ENCODE results near the gene AMY1C. TPM values are rescaled to one million over a fixed set of nuclear protein-coding genes. Genes with fewer than 3 reads are reported as not detected.
"Not testable (repeated sequence)": the region's sequence is repeated elsewhere in the genome, so short reads cannot be mapped to it uniquely, and the experiment has no call there.

The AMY1C gene
- not detected in 2 replicates for total RNA-seq (2021)
- long read RNA-seq: 0 reads

- H2BK20ac ChIP-seq (ENCODE audit: low read depth, low read length, poor library complexity, severe bottlenecking); H3K23ac ChIP-seq (ENCODE audit: insufficient read length, low read depth, low read length); H3K27ac ChIP-seq (ENCODE audit: insufficient read length, low read depth, low read length); H3K4me3 Mint-ChIP-seq; H3K27me3 Mint-ChIP-seq (ENCODE audit: low read depth); DNase-seq; H3K27ac Mint-ChIP-seq; H3K9me3 ChIP-seq (ENCODE audit: control insufficient read depth, low read depth, low read length); H3K9ac ChIP-seq (ENCODE audit: extremely low read depth, insufficient read length, low read length); H3K4me1 ChIP-seq (ENCODE audit: insufficient read depth, low read length); H3K18ac ChIP-seq (ENCODE audit: insufficient read length, low read depth, low read length); H2BK5ac ChIP-seq (ENCODE audit: insufficient read length, low read length); H2BK15ac ChIP-seq (ENCODE audit: low read depth, low read length); H2AK5ac ChIP-seq (ENCODE audit: insufficient read length, low read length); H3K14ac ChIP-seq (ENCODE audit: insufficient read depth, low read length); H4K5ac ChIP-seq (ENCODE audit: insufficient read length, low read depth, low read length); H2BK120ac ChIP-seq (ENCODE audit: low read depth, low read length, poor library complexity, severe bottlenecking); H3K4me2 ChIP-seq (ENCODE audit: insufficient read depth, insufficient read length, low read length); H4K8ac ChIP-seq (replicated peaks; ENCODE audit: insufficient read length, low read depth, low read length); H3K79me1 ChIP-seq (ENCODE audit: insufficient read depth, low read depth, low read length, poor library complexity, severe bottlenecking); H2AFZ ChIP-seq (ENCODE audit: low read length); H3K79me2 ChIP-seq (ENCODE audit: insufficient read depth, low read length); H3K23me2 ChIP-seq (ENCODE audit: insufficient read length, low read depth, low read length, poor library complexity, severe bottlenecking); H2BK12ac ChIP-seq (ENCODE audit: insufficient read length, low read depth, low read length); H3K36me3 Mint-ChIP-seq (ENCODE audit: insufficient read depth in 1 of 3, low read depth in 3 of 3); H4K91ac ChIP-seq (ENCODE audit: insufficient read length, low read depth, low read length); H3K4ac ChIP-seq (ENCODE audit: low read depth, low read length); H3K9me3 Mint-ChIP-seq; H3K4me1 Mint-ChIP-seq; H3K56ac ChIP-seq (ENCODE audit: insufficient read length, low read depth, low read length); H4K20me1 ChIP-seq (ENCODE audit: control insufficient read depth, insufficient read depth, insufficient read length); H3T11ph ChIP-seq (ENCODE audit: low read length); H3K27me3 ChIP-seq (ENCODE audit: insufficient read depth, low read length): not testable (repeated sequence)
- WGBS (ENCODE audit: extremely low coverage, insufficient read length, low lambda C conversion rate): no CpG with 5 or more reads among the region's 5 CpGs
Measured at GRCh38 chr1:103749598-103749997, at the start of gene AMY1C. Gene AMY1C, plus strand, starts transcription at chr1:103749898. Its CDS starts 572 bp downstream, at chr1:103750470.

GRCh38 chr1:103700669-103701068 lies 49.0 kb upstream of the AMY1C start:
- H3K4me3 Mint-ChIP-seq; H3K27me3 Mint-ChIP-seq (ENCODE audit: low read depth); H3K14ac ChIP-seq (ENCODE audit: insufficient read depth, low read length); H3K9ac ChIP-seq (ENCODE audit: extremely low read depth, insufficient read length, low read length); DNase-seq; H3K56ac ChIP-seq (ENCODE audit: insufficient read length, low read depth, low read length); H2AFZ ChIP-seq (ENCODE audit: low read length); H3K9me3 Mint-ChIP-seq; H2BK20ac ChIP-seq (ENCODE audit: low read depth, low read length, poor library complexity, severe bottlenecking); H3K4me1 ChIP-seq (ENCODE audit: insufficient read depth, low read length); H3K27ac Mint-ChIP-seq; H3K4ac ChIP-seq (ENCODE audit: low read depth, low read length); H4K20me1 ChIP-seq (ENCODE audit: control insufficient read depth, insufficient read depth, insufficient read length); H4K5ac ChIP-seq (ENCODE audit: insufficient read length, low read depth, low read length); H2BK15ac ChIP-seq (ENCODE audit: low read depth, low read length); H3T11ph ChIP-seq (ENCODE audit: low read length); H2BK12ac ChIP-seq (ENCODE audit: insufficient read length, low read depth, low read length); H3K18ac ChIP-seq (ENCODE audit: insufficient read length, low read depth, low read length); H3K27me3 ChIP-seq (ENCODE audit: insufficient read depth, low read length); H4K8ac ChIP-seq (replicated peaks; ENCODE audit: insufficient read length, low read depth, low read length); H3K79me2 ChIP-seq (ENCODE audit: insufficient read depth, low read length); H2BK120ac ChIP-seq (ENCODE audit: low read depth, low read length, poor library complexity, severe bottlenecking); H3K23me2 ChIP-seq (ENCODE audit: insufficient read length, low read depth, low read length, poor library complexity, severe bottlenecking); H2BK5ac ChIP-seq (ENCODE audit: insufficient read length, low read length); H3K23ac ChIP-seq (ENCODE audit: insufficient read length, low read depth, low read length); H3K27ac ChIP-seq (ENCODE audit: insufficient read length, low read depth, low read length); H3K4me2 ChIP-seq (ENCODE audit: insufficient read depth, insufficient read length, low read length); H3K4me1 Mint-ChIP-seq; H3K79me1 ChIP-seq (ENCODE audit: insufficient read depth, low read depth, low read length, poor library complexity, severe bottlenecking); H2AK5ac ChIP-seq (ENCODE audit: insufficient read length, low read length); H4K91ac ChIP-seq (ENCODE audit: insufficient read length, low read depth, low read length); H3K36me3 Mint-ChIP-seq (ENCODE audit: insufficient read depth in 1 of 3, low read depth in 3 of 3); H3K9me3 ChIP-seq (ENCODE audit: control insufficient read depth, low read depth, low read length): not testable (repeated sequence)
- WGBS (ENCODE audit: extremely low coverage, insufficient read length, low lambda C conversion rate): no CpG with 5 or more reads among the region's 4 CpGs

Data from H9 (cell line).